Heart left ventricle (tissue), 13 donors: ENCODE data around the gene CDC20B.
"Not testable (repeated sequence)": the region's sequence is repeated elsewhere in the genome, so short reads cannot be mapped to it uniquely, and the experiment has no call there.

Source experiments
- CTCF ChIP-seq, 12 donors: fragments of 200-600 bp; sonication (generic) in 4 of 12; IDR thresholded peaks; one replicate each; pipeline versions ENCODE4 v1.5.0 to v1.8.0; 2018 to 2022; ENCODE audit warnings: antibody characterized with exemption in 12 of 12, mild to moderate bottlenecking in 5 of 12
- POLR2A ChIP-seq, 2 donors: fragments of 450-650 bp; IDR thresholded peaks; one replicate each; pipeline ENCODE4 v1.6.1; 2017; ENCODE audit warnings: antibody characterized with exemption in 2 of 2, mild to moderate bottlenecking in 2 of 2, moderate library complexity in 2 of 2
- donor health status: ischemic (EF 13 %, LVEDD 7.1; RV severe dilation, severe dysfunction).
- donor health status: DM: no; HTN: yes; CAD: no.
- donor health status: DM: no; HTN: no; CAD: no.
- donor health status: ischemic (EF 25% LVEDD 6.9; RV normal size, moderate dysfunction).
- donor health status: ischemic (EF 25% LVEDD 5.7; RV mildly dilated, moderate dysfunction).
- donor health status: ischemic (EF 35%, LVEDD 5.7; RV mildly dilated, moderate dysfunction).
- donor health status: nonischemic (EF 11% LVEDD 7.7; RV severe dilation, severe dysfunction).
- donor health status: DM: yes; HTN: yes; CAD: no.
- donor health status: PGD.
- donor health status: ischemic (EF 29% LVEDD 5.4; RV normal size, mild dysfunction).
- donor health status: nonischemic (EF 23%, LVEDD 6.1; RV moderate dilation, normal function).

GRCh38 chr5:55105976-55106375 is 67.0 kb downstream of the CDC20B start:
- not testable (repeated sequence) for TF ChIP-seq CTCF, POLR2A (IDR thresholded peaks at IDR 0.05)
